Stimulated activated naive CD8-positive, alpha-beta T cell treated with anti-CD3 and anti-CD28 coated beads, Interleukin-15, amount 100 ng/mL, for 72 hours (primary cell): Measurements from ENCODE around the gene PDK2.

Experiments used
- ATAC-seq: fragments of 150-1000 bp; cut with Tn5 transposase; 2 replicates; pipeline ENCODE4 v1.10.0; 2021; ENCODE audit warnings: mild to moderate bottlenecking, moderate library complexity
- DNase-seq, 2 donors: peaks; one replicate each; pipeline ENCODE4 v3.0.0; 2021 to 2022
- H3K27ac Mint-ChIP-seq, 2 donors: one replicate each; pipeline ENCODE4 v1.8.0; 2022; ENCODE audit warnings: mild to moderate bottlenecking in 2 of 2, mixed read lengths in 2 of 2, moderate library complexity in 2 of 2
- H3K27me3 Mint-ChIP-seq: one replicate; pipeline ENCODE4 v1.8.0; 2022; ENCODE audit warnings: mixed read lengths
- H3K4me1 Mint-ChIP-seq: one replicate; pipeline ENCODE4 v1.8.0; 2022; ENCODE audit warnings: mild to moderate bottlenecking, mixed read lengths
- H3K4me3 Mint-ChIP-seq, 2 donors: one replicate each; pipeline ENCODE4 v1.8.0; 2022; ENCODE audit warnings: mild to moderate bottlenecking in 2 of 2, mixed read lengths in 2 of 2, moderate library complexity in 1 of 2
- H3K9me3 Mint-ChIP-seq, 2 donors: one replicate each; pipeline ENCODE4 v1.8.0; 2022; ENCODE audit warnings: mixed read lengths in 2 of 2

PDK2 gene

GRCh38 chr17:50111673-50112655 lies 16.8 kb downstream of the PDK2 start:
- ATAC-seq, result no peak
- DNase-seq, result no peak
- no peak overlapping the region for H3K4me3 Mint-ChIP-seq
- H3K27ac Mint-ChIP-seq, result no peak overlapping the region
- peaks cover 29% of the 10 kb centered on the region for H3K27me3 Mint-ChIP-seq
- H3K4me1 Mint-ChIP-seq, result peaks cover 12% of the 10 kb centered on the region
- no peaks in the 10 kb centered on the region for H3K9me3 Mint-ChIP-seq

GRCh38 chr17:50112694-50113093 lies 17.5 kb downstream of the PDK2 start:
- DNase-seq, result no peak
- no peak for ATAC-seq

GRCh38 chr17:50113624-50114320 lies 18.6 kb downstream of the PDK2 start:
- H3K4me3 Mint-ChIP-seq, result no peak overlapping the region
- peaks cover 17% of the 10 kb centered on the region for H3K4me1 Mint-ChIP-seq
- DNase-seq, result no peak
- peaks cover 48% of the 10 kb centered on the region for H3K27me3 Mint-ChIP-seq
- ATAC-seq, result no peak
- no peaks in the 10 kb centered on the region for H3K9me3 Mint-ChIP-seq
- H3K27ac Mint-ChIP-seq, result no peak overlapping the region

More at GRCh38 chr17:50112694-50113093, 17.5 kb downstream of the PDK2 start:
- H3K4me1 Mint-ChIP-seq, result peaks cover 17% of the 10 kb centered on the region
- no peak overlapping the region for H3K27ac Mint-ChIP-seq
- no peak overlapping the region for H3K4me3 Mint-ChIP-seq
- H3K27me3 Mint-ChIP-seq, result peaks cover 37% of the 10 kb centered on the region
- H3K9me3 Mint-ChIP-seq, result no peaks in the 10 kb centered on the region

- Mint-ChIP-seq H3K4me3 (no peak overlapping the region), H3K4me1 (peaks cover 17% of the 10 kb centered on the region), H3K27ac (no peak overlapping the region), H3K9me3 (no peaks in the 10 kb centered on the region), H3K27me3 (peaks cover 53% of the 10 kb centered on the region)
- no peak for DNase-seq
- ATAC-seq, result no peak
Observed at GRCh38 chr17:50114401-50114800, 19.2 kb downstream of the PDK2 start.

- no peak overlapping the region for H3K4me3 Mint-ChIP-seq
- H3K27ac Mint-ChIP-seq, result no peak overlapping the region
- ATAC-seq (peak; percentile 65), DNase-seq (peak; percentile 40 to 62)
- H3K27me3 Mint-ChIP-seq, result peaks cover 58% of the 10 kb centered on the region
- peaks cover 17% of the 10 kb centered on the region for H3K4me1 Mint-ChIP-seq
- no peaks in the 10 kb centered on the region for H3K9me3 Mint-ChIP-seq
Observed at GRCh38 chr17:50114849-50115357, 19.8 kb downstream of the PDK2 start.

GRCh38 chr17:50115756-50116155 lies 20.6 kb downstream of the PDK2 start:
- H3K27ac Mint-ChIP-seq, result no peak overlapping the region
- no peaks in the 10 kb centered on the region for H3K9me3 Mint-ChIP-seq
- ATAC-seq (no peak), DNase-seq (no peak)
- H3K27me3 Mint-ChIP-seq, result peaks cover 62% of the 10 kb centered on the region
- H3K4me3 Mint-ChIP-seq, result no peak overlapping the region
- H3K4me1 Mint-ChIP-seq, result peaks cover 17% of the 10 kb centered on the region

GRCh38 chr17:50117202-50118051 lies 22.3 kb downstream of the PDK2 start:
- DNase-seq (peak; percentile 70 to 73), ATAC-seq (peak; percentile 89)
- peaks cover 76% of the 10 kb centered on the region for H3K27me3 Mint-ChIP-seq
- peak overlapping the region; percentile 79 to 84 for H3K4me3 Mint-ChIP-seq
- peak overlapping the region; percentile 6 to 87 for H3K27ac Mint-ChIP-seq
- H3K4me1 Mint-ChIP-seq, result peaks cover 17% of the 10 kb centered on the region
- no peaks in the 10 kb centered on the region for H3K9me3 Mint-ChIP-seq

GRCh38 chr17:50118076-50118827 lies 23.1 kb downstream of the PDK2 start:
- Mint-ChIP-seq H3K4me3 (no peak overlapping the region), H3K27me3 (peaks cover 82% of the 10 kb centered on the region)

GRCh38 chr17:50118828-50119218 lies 23.7 kb downstream of the PDK2 start:
- Mint-ChIP-seq H3K27ac (no peak overlapping the region), H3K9me3 (no peaks in the 10 kb centered on the region), H3K4me3 (no peak overlapping the region), H3K4me1 (peaks cover 17% of the 10 kb centered on the region), H3K27me3 (peaks cover 78% of the 10 kb centered on the region)
- ATAC-seq, result no peak
- DNase-seq, result no peak

More at GRCh38 chr17:50118076-50118827, 23.1 kb downstream of the PDK2 start:
- DNase-seq, result no peak
- Mint-ChIP-seq H3K4me1 (peaks cover 17% of the 10 kb centered on the region), H3K27ac (no peak overlapping the region), H3K9me3 (no peaks in the 10 kb centered on the region)
- ATAC-seq, result no peak

- Mint-ChIP-seq H3K27me3 (peaks cover 70% of the 10 kb centered on the region), H3K4me3 (no peak overlapping the region)
Observed at GRCh38 chr17:50120475-50121253, 25.5 kb downstream of the PDK2 start.

GRCh38 chr17:50122945-50123344 lies 27.8 kb downstream of the PDK2 start:
- Mint-ChIP-seq H3K4me3 (no peak overlapping the region), H3K9me3 (no peaks in the 10 kb centered on the region), H3K4me1 (peaks cover 4% of the 10 kb centered on the region), H3K27me3 (peaks cover 55% of the 10 kb centered on the region), H3K27ac (peak overlapping the region in 1 of 2 donors; percentile 87)
- DNase-seq (no peak), ATAC-seq (no peak)

More at GRCh38 chr17:50120475-50121253, 25.5 kb downstream of the PDK2 start:
- Mint-ChIP-seq H3K9me3 (no peaks in the 10 kb centered on the region), H3K27ac (peak overlapping the region in 1 of 2 donors; percentile 66), H3K4me1 (peaks cover 10% of the 10 kb centered on the region)
- DNase-seq (no peak), ATAC-seq (no peak)

- no peak for DNase-seq
- Mint-ChIP-seq H3K27me3 (peaks cover 55% of the 10 kb centered on the region), H3K9me3 (no peaks in the 10 kb centered on the region), H3K4me3 (no peak overlapping the region), H3K4me1 (peaks cover 12% of the 10 kb centered on the region), H3K27ac (no peak overlapping the region)
- ATAC-seq, result no peak
Observed at GRCh38 chr17:50123649-50124349, 28.6 kb downstream of the PDK2 start.

GRCh38 chr17:50125420-50125997 lies 30.4 kb downstream of the PDK2 start:
- no peak overlapping the region for H3K27ac Mint-ChIP-seq
- peaks cover 55% of the 10 kb centered on the region for H3K27me3 Mint-ChIP-seq
- no peak overlapping the region for H3K4me3 Mint-ChIP-seq
- DNase-seq (no peak), ATAC-seq (no peak)
- no peaks in the 10 kb centered on the region for H3K9me3 Mint-ChIP-seq
- H3K4me1 Mint-ChIP-seq, result peaks cover 26% of the 10 kb centered on the region
